IMR-90 (cell line): ENCODE measurements around the gene DTD1. TPM values are rescaled to one million over a fixed set of nuclear protein-coding genes. Genes with fewer than 3 reads are reported as not detected.

Experiments used
- ATAC-seq: fragments of 200-7000 bp; cut with Tn5 transposase; 2 replicates; pipeline ENCODE4 v1.9.1; 2020; ENCODE audit warnings: low read depth, mild to moderate bottlenecking, moderate library complexity
- BruUV-seq: library from RNA; stranded (reverse); fragments of 400-500 nt; replicated peaks from 2 replicates; lab custom pipeline; 2021; lab: Mats Ljungman, UMichigan
- CTCF ChIA-PET: fragments of 300-600 bp; formaldehyde crosslinking; extraction: SDS; loops from one replicate; lab custom pipeline; 2021; ENCODE audit warnings: antibody characterized with exemption; lab: Yijun Ruan, JAX
- POLR2A ChIA-PET: fragments of 300-600 bp; sonication (Branson Sonifier 250); formaldehyde crosslinking; loops from one replicate; lab custom pipeline; 2022; ENCODE audit warnings: antibody characterized with exemption; ENCODE audit not compliant: unreplicated experiment; lab: Charles Lee
- DNase-seq: peaks from one replicate; pipeline ENCODE4 v3.0.0; 2013
- H2AFZ ChIP-seq: replicated peaks from 2 replicates; pipeline ENCODE3; 2013; ENCODE audit warnings: low read length, mild to moderate bottlenecking; ENCODE audit not compliant: poor library complexity
- H2AK5ac ChIP-seq: 2 replicates; pipeline ENCODE4 v1.6.1; 2013; ENCODE audit warnings: low read depth, low read length, inconsistent platforms
- H2AK9ac ChIP-seq: replicated peaks from 2 replicates; pipeline ENCODE3; 2013; ENCODE audit warnings: mild to moderate bottlenecking, low read depth, low read length, moderate library complexity; ENCODE audit not compliant: poor library complexity
- H2BK120ac ChIP-seq: 2 replicates; pipeline ENCODE4 v1.6.1; 2013; ENCODE audit warnings: low read depth, low read length, inconsistent platforms
- H2BK15ac ChIP-seq: 3 replicates; pipeline ENCODE4 v1.6.1; 2013; ENCODE audit warnings: low read depth, low read length, inconsistent platforms
- H2BK20ac ChIP-seq: 2 replicates; pipeline ENCODE4 v1.6.1; 2013; ENCODE audit warnings: low read depth, mild to moderate bottlenecking, inconsistent platforms, low read length, moderate library complexity
- H2BK5ac ChIP-seq: 2 replicates; pipeline ENCODE4 v1.6.1; 2013; ENCODE audit warnings: mild to moderate bottlenecking, low read depth, low read length, inconsistent platforms; ENCODE audit not compliant: poor library complexity, severe bottlenecking
- H3K14ac ChIP-seq: replicated peaks from 2 replicates; pipeline ENCODE4 v1.6.1; 2013; ENCODE audit warnings: low read depth, low read length, inconsistent platforms
- H3K18ac ChIP-seq: 2 replicates; pipeline ENCODE4 v1.6.1; 2013; ENCODE audit warnings: low read depth, low read length, control low read depth
- H3K23ac ChIP-seq: 2 replicates; pipeline ENCODE4 v1.6.1; 2013; ENCODE audit warnings: low read depth, low read length, inconsistent platforms
- H3K27ac ChIP-seq: 2 replicates; pipeline ENCODE4 v1.5.1; 2013; ENCODE audit warnings: mild to moderate bottlenecking, control low read depth, low read length; ENCODE audit not compliant: insufficient read depth
- H3K27me3 ChIP-seq: 2 replicates; pipeline ENCODE4 v1.6.1; 2013; ENCODE audit warnings: low read length; ENCODE audit not compliant: control insufficient read depth, insufficient read depth
- H3K36me3 ChIP-seq: 2 replicates; pipeline ENCODE4 v1.6.1; 2013; ENCODE audit warnings: low read length, mixed read lengths; ENCODE audit not compliant: control insufficient read depth, insufficient read depth
- H3K4ac ChIP-seq: 2 replicates; pipeline ENCODE4 v1.6.1; 2013; ENCODE audit warnings: low read depth, low read length, inconsistent platforms
- H3K4me1 ChIP-seq: 2 replicates; pipeline ENCODE4 v1.6.1; 2013; ENCODE audit warnings: low read length, mixed read lengths; ENCODE audit not compliant: control insufficient read depth, insufficient read depth
- H3K4me2 ChIP-seq: 2 replicates; pipeline ENCODE4 v1.6.1; 2013; ENCODE audit warnings: low read depth, mild to moderate bottlenecking, control low read depth, low read length, moderate library complexity
- H3K4me3 ChIP-seq: 2 replicates; pipeline ENCODE4 v1.5.1; 2013; ENCODE audit warnings: low read depth, mild to moderate bottlenecking, control low read depth, low read length, moderate library complexity; ENCODE audit not compliant: insufficient read depth
- H3K56ac ChIP-seq: 2 replicates; pipeline ENCODE4 v1.6.1; 2013; ENCODE audit warnings: low read length, inconsistent platforms; ENCODE audit not compliant: insufficient read depth; ENCODE audit errors: extremely low read depth
- H3K79me1 ChIP-seq, 2 experiments: 2 replicates each; pipeline ENCODE4 v1.6.1; 2013; ENCODE audit warnings: low read length in 2 of 2, inconsistent platforms in 1 of 2, low read depth in 1 of 2
- H3K9ac ChIP-seq: 2 replicates; pipeline ENCODE4 v1.6.1; 2013; ENCODE audit warnings: low read depth, low read length, control low read depth
- H3K9me1 ChIP-seq: 2 replicates; pipeline ENCODE4 v1.6.1; 2013; ENCODE audit warnings: low read length, inconsistent platforms; ENCODE audit not compliant: insufficient read depth
- H3K9me3 ChIP-seq: 2 replicates; pipeline ENCODE4 v1.6.1; 2013; ENCODE audit warnings: low read length; ENCODE audit not compliant: control insufficient read depth, insufficient read depth
- H4K20me1 ChIP-seq: 2 replicates; pipeline ENCODE4 v1.6.1; 2013; ENCODE audit warnings: low read length, inconsistent platforms; ENCODE audit not compliant: insufficient read depth
- H4K5ac ChIP-seq: 2 replicates; pipeline ENCODE4 v1.6.1; 2013; ENCODE audit warnings: mild to moderate bottlenecking, low read depth, low read length, control low read depth
- H4K8ac ChIP-seq, 2 experiments: 2 replicates each; pipeline ENCODE4 v1.6.1; 2013; ENCODE audit warnings: low read depth in 2 of 2, low read length in 2 of 2, control low read depth in 1 of 2, inconsistent platforms in 1 of 2
- H4K91ac ChIP-seq: 2 replicates; pipeline ENCODE4 v1.6.1; 2013; ENCODE audit warnings: low read depth, low read length, inconsistent platforms; ENCODE audit not compliant: insufficient read depth
- BHLHE40 ChIP-seq: fragments of 150-350 bp; IDR thresholded peaks from 2 replicates; pipeline ENCODE4 v1.6.1; 2016; ENCODE audit warnings: mild to moderate bottlenecking, low read depth, low read length
- CEBPB ChIP-seq: IDR thresholded peaks from 2 replicates; pipeline ENCODE4 v1.6.1; 2012; ENCODE audit warnings: low read depth, low read length, improper control_type of control experiment
- CHD1 ChIP-seq: IDR thresholded peaks from 2 replicates; pipeline ENCODE4 v1.6.1; 2012; ENCODE audit warnings: low read depth, low read length, improper control_type of control experiment
- MAFK ChIP-seq: IDR thresholded peaks from 2 replicates; pipeline ENCODE4 v1.6.1; 2012; ENCODE audit warnings: low read depth, low read length, improper control_type of control experiment
- MAZ ChIP-seq: IDR thresholded peaks from 2 replicates; pipeline ENCODE4 v1.6.1; 2012; ENCODE audit warnings: low read depth, mild to moderate bottlenecking, low read length, improper control_type of control experiment, moderate library complexity, borderline replicate concordance
- MXI1 ChIP-seq: IDR thresholded peaks from 2 replicates; pipeline ENCODE4 v1.6.1; 2012; ENCODE audit warnings: low read depth, mild to moderate bottlenecking, low read length, moderate library complexity, borderline replicate concordance
- POLR2A ChIP-seq: IDR thresholded peaks from 2 replicates; pipeline ENCODE4 v1.6.1; 2012; ENCODE audit warnings: mild to moderate bottlenecking, low read depth, low read length
- RAD21 ChIP-seq: IDR thresholded peaks from 2 replicates; pipeline ENCODE4 v1.6.1; 2012; ENCODE audit warnings: low read length, improper control_type of control experiment
- WGBS, 2 experiments: methylation state at CpG; one replicate each; pipeline versions ENCODE4 v1.1.5 to v1.1.7; 2013; ENCODE audit warnings: missing lambda C conversion rate in 2 of 2; ENCODE audit not compliant: insufficient read length in 1 of 2; ENCODE audit errors: extremely low coverage in 2 of 2; 5-methylcytosine and 5-hydroxymethylcytosine counted together
- dilution Hi-C: fragments of 300-500 bp; cut with HindIII; formaldehyde crosslinking; loops from one replicate; pipeline ENCODE4 v1.14.3; 2018; ENCODE audit warnings: low sequenced_read_pairs; ENCODE audit not compliant: unreplicated experiment
- in situ Hi-C: fragments of 300-500 bp; cut with MboI; formaldehyde crosslinking; loops from 3 replicates; pipeline ENCODE4 v1.14.3; 2019; ENCODE audit warnings: low sequenced_read_pairs, inconsistent platforms, mixed read lengths
- intact Hi-C: fragments of 100-400 bp; cut with micrococcal nuclease; formaldehyde crosslinking; loops from 2 replicates; pipeline ENCODE4 v1.10.0; 2022
- polyA plus RNA-seq, 3 experiments: library from polyadenylated mRNA; depleted of rRNA; stranded (reverse); fragments of >200 nt; gene quantifications; 2 replicates each; pipeline ENCODE4 v1.2.3, GENCODE V29; 2012; ENCODE audit warnings: low replicate concordance in 1 of 3
- total RNA-seq: library from RNA; depleted of rRNA; stranded (reverse); fragments of >200 nt; gene quantifications from 2 replicates; pipeline ENCODE4 v1.2.3, GENCODE V29; 2012
- TF ChIP-seq, protein P1 (sequence below): fragments of 150-350 bp; IDR thresholded peaks from 2 replicates; pipeline ENCODE4 v1.6.1; 2017; ENCODE audit warnings: mild to moderate bottlenecking, antibody characterized with exemption, low read length, low read depth
- TF ChIP-seq, protein P2 (sequence below): fragments of 150-350 bp; IDR thresholded peaks from 2 replicates; pipeline ENCODE4 v1.6.1; 2016; ENCODE audit warnings: low read depth, mild to moderate bottlenecking, low read length, moderate library complexity, borderline replicate concordance
- TF ChIP-seq, protein P3 (sequence below): conservative IDR thresholded peaks from 2 replicates; pipeline ENCODE4 v1.5.1; 2012; ENCODE audit warnings: mild to moderate bottlenecking, low read depth, low read length, improper control_type of control experiment

DTD1 gene
- total and polyA plus RNA-seq, 2 of the 4 experiments (the other 2 are of a cell fraction): 73.1 to 101 TPM

DNA sequence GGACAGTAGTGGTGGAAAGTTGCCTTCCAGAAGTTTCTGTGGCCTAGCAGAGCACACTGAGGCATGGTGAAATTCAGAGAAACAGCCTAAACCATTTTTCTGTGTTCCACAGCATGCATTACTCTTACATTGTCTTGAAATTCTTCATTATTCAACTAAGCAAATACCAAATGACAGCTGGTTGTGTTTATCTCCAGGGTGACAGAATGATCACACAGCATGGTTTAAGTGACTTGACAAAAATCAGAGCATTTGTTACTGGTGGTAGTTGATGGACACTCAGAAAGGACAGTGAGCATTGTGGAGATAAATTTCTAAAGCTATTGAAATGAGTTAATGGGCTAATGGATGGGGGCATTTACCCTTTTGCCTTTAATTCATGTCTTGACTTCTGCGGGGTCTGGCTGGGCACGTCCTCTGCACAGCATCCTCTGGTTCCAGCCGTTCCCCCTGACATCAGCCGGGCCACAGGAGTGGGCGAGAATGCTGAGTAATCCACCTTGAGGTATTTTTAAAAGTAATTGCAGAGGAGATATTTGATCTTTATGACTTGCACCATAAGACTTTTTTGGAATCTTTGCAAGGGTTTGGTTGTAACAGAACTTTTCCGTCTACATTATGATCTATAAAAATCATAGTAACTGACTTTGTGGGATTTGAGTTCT is 146.8 kb downstream of the DTD1 start:
- Histone ChIP-seq H3K9me1 (peaks cover 5% of the 10 kb centered on the region), H2BK15ac (no peak overlapping the region), H4K20me1 (no peaks in the 10 kb centered on the region; the same call in 1 of the 2 replicates), H4K91ac (no peak overlapping the region), H3K56ac (no peak overlapping the region), H2AFZ (no peak overlapping the region), H3K27ac (no peak overlapping the region), H2AK9ac (no peak overlapping the region), H3K27me3 (no peaks in the 10 kb centered on the region), H3K36me3 (no peaks in the 10 kb centered on the region; the same call in 1 of the 2 replicates), H2AK5ac (no peak overlapping the region), H3K14ac (no peak overlapping the region), H3K4me2 (no peak overlapping the region), H3K23ac (no peak overlapping the region), H3K4ac (no peak overlapping the region), H3K4me1 (peaks cover 8% of the 10 kb centered on the region; the same call in 1 of the 2 replicates), H3K9me3 (no peaks in the 10 kb centered on the region), H2BK5ac (no peak overlapping the region), H3K4me3 (no peak overlapping the region), H2BK20ac (no peak overlapping the region), H2BK120ac (no peak overlapping the region), H4K5ac (no peak overlapping the region), H4K8ac (no peak overlapping the region), H3K79me1 (peaks cover 12 to 25% of the 10 kb centered on the region in 2 experiments; a peak in 3 of 4 replicates), H3K9ac (no peak overlapping the region), H3K18ac (no peak overlapping the region)
- dilution Hi-C loops (no loop called here), in situ Hi-C loops (no loop called here), intact Hi-C loops (no loop called here)
- ChIA-PET CTCF (interaction anchor here (1.3 kb wide), 1 partner anchor 102 kb away, joined by 4 read pairs; no protein-coding TSS in a partner anchor), POLR2A (no interaction called here)
- TF ChIP-seq BHLHE40 (no peak), POLR2A (no peak), CHD1 (no peak), RAD21 (no peak), MXI1 (no peak), MAFK (no peak), CEBPB (no peak), MAZ (no peak)
- TF ChIP-seq, protein P1, sequence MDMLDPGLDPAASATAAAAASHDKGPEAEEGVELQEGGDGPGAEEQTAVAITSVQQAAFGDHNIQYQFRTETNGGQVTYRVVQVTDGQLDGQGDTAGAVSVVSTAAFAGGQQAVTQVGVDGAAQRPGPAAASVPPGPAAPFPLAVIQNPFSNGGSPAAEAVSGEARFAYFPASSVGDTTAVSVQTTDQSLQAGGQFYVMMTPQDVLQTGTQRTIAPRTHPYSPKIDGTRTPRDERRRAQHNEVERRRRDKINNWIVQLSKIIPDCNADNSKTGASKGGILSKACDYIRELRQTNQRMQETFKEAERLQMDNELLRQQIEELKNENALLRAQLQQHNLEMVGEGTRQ: no peak
- TF ChIP-seq, protein P2, sequence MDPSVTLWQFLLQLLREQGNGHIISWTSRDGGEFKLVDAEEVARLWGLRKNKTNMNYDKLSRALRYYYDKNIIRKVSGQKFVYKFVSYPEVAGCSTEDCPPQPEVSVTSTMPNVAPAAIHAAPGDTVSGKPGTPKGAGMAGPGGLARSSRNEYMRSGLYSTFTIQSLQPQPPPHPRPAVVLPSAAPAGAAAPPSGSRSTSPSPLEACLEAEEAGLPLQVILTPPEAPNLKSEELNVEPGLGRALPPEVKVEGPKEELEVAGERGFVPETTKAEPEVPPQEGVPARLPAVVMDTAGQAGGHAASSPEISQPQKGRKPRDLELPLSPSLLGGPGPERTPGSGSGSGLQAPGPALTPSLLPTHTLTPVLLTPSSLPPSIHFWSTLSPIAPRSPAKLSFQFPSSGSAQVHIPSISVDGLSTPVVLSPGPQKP: no peak
- TF ChIP-seq, protein P3, sequence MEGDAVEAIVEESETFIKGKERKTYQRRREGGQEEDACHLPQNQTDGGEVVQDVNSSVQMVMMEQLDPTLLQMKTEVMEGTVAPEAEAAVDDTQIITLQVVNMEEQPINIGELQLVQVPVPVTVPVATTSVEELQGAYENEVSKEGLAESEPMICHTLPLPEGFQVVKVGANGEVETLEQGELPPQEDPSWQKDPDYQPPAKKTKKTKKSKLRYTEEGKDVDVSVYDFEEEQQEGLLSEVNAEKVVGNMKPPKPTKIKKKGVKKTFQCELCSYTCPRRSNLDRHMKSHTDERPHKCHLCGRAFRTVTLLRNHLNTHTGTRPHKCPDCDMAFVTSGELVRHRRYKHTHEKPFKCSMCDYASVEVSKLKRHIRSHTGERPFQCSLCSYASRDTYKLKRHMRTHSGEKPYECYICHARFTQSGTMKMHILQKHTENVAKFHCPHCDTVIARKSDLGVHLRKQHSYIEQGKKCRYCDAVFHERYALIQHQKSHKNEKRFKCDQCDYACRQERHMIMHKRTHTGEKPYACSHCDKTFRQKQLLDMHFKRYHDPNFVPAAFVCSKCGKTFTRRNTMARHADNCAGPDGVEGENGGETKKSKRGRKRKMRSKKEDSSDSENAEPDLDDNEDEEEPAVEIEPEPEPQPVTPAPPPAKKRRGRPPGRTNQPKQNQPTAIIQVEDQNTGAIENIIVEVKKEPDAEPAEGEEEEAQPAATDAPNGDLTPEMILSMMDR: no peak
- ATAC-seq (no peak), DNase-seq (no peak)
- no CpG with 5 or more reads among the region's 6 CpGs for WGBS, 2 experiments
- BruUV-seq: no TSS peak
